Measurements from ENCODE around the gene CCDC150.
"Not testable (repeated sequence)": the region's sequence is repeated elsewhere in the genome, so short reads cannot be mapped to it uniquely, and the experiment has no call there.

The CCDC150 gene

GRCh38 chr2:196639180-196640030 is at the start of gene CCDC150:
Gene CCDC150 (plus strand): TSS chr2:196639715. CDS start chr2:196639767, 52 bp downstream.
- DNase-seq: peak; percentile 92

GRCh38 chr2:196590286-196590685 is 49.2 kb upstream of the CCDC150 start:
- DNase-seq: no peak

- DNase-seq: no peak
These were observed 48.5 kb upstream of the CCDC150 start for GRCh38 chr2:196591004-196591403.

GRCh38 chr2:196591621-196592022 is 47.9 kb upstream of the CCDC150 start:
- DNase-seq: no peak

- DNase-seq: no peak
These were observed 47.1 kb upstream of the CCDC150 start for GRCh38 chr2:196592331-196592910.

- DNase-seq: no peak
These were observed 46.3 kb upstream of the CCDC150 start, which contains the start of gene HECW2 for GRCh38 chr2:196592911-196593881. Gene HECW2 (minus strand): TSS chr2:196593554.

- no peak for DNase-seq
These were observed 45.4 kb upstream of the CCDC150 start for GRCh38 chr2:196594158-196594557.

GRCh38 chr2:196597531-196597930 is 42.0 kb upstream of the CCDC150 start:
- DNase-seq: no peak

- DNase-seq: no peak
These were observed 41.1 kb upstream of the CCDC150 start for GRCh38 chr2:196598412-196598811.

- no peak for DNase-seq
These were observed 40.7 kb upstream of the CCDC150 start for GRCh38 chr2:196598846-196599245.

- DNase-seq: no peak
These were observed 37.8 kb upstream of the CCDC150 start for GRCh38 chr2:196601430-196602306.

- no peak for DNase-seq
These were observed 35.3 kb upstream of the CCDC150 start for GRCh38 chr2:196604196-196604595.

GRCh38 chr2:196606516-196606915 is 33.0 kb upstream of the CCDC150 start:
- DNase-seq: no peak

GRCh38 chr2:196607073-196607472 is 32.4 kb upstream of the CCDC150 start:
- DNase-seq: no peak

GRCh38 chr2:196607896-196608295 is 31.6 kb upstream of the CCDC150 start:
- DNase-seq: not testable (repeated sequence)

GRCh38 chr2:196609806-196610205 is 29.7 kb upstream of the CCDC150 start:
- DNase-seq: no peak

- DNase-seq: peak; percentile 3
These were observed 28.7 kb upstream of the CCDC150 start for GRCh38 chr2:196610796-196611195.

GRCh38 chr2:196613302-196613701 is 26.2 kb upstream of the CCDC150 start:
- DNase-seq: no peak

- no peak for DNase-seq
These were observed 22.1 kb upstream of the CCDC150 start for GRCh38 chr2:196617430-196617829.

- no peak for DNase-seq
These were observed 20.9 kb upstream of the CCDC150 start for GRCh38 chr2:196618661-196619060.

- DNase-seq: no peak
These were observed 9.0 kb upstream of the CCDC150 start for GRCh38 chr2:196630531-196630930.

GRCh38 chr2:196635156-196635555 is 4.4 kb upstream of the CCDC150 start:
- no peak for DNase-seq

All from inflammatory macrophage treated with lipopolysaccharide for 4 hours (primary cell).